ENCODE measurements around the gene ST3GAL2.

DNA sequence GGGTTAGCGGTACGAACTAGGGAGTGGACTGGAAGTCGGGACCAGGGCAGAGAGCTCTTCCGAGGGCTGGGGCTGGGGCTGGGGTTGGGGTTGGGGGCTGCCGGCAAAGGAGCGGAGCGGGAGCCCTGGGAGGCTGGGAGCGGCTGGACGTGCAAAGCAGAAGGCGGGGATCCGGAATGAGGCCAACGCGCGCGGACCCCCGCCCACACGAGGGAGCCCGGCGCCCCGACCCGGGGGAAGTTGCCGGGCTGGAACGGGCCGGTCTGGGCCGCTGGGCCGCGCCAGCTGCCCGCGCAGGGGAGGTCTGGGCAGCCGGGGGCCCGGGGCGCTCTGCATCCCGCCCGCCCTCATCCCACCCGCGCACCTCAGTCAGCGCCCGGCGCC, 323 bp downstream of the ST3GAL2 start:
- no peak for TF ChIP-seq CTCF (IDR thresholded peaks at IDR 0.05; ENCODE audit: insufficient read depth, low read length, poor library complexity, severe bottlenecking)
- no peak for TF ChIP-seq EZH2phosphoT487 (conservative IDR thresholded peaks at IDR 0.05; ENCODE audit: low read length)
